ENCODE measurements around the gene SLC34A3.

SLC34A3 gene

GRCh38 chr9:137230705-137231371 lies at the start of gene SLC34A3:
Gene SLC34A3, plus strand, starts transcription at chr9:137230901. Its CDS starts 802 bp downstream, at chr9:137231703.
- no peaks in the 10 kb centered on the region for H3K9me3 ChIP-seq (ENCODE audit: control insufficient read depth, insufficient read depth, low read length)
- peaks cover 2% of the 10 kb centered on the region; the same call in 1 of the 2 replicates for H3K4me1 ChIP-seq (ENCODE audit: control insufficient read depth, insufficient read depth, low read length)
- H3K27me3 ChIP-seq (ENCODE audit: control insufficient read depth, insufficient read depth, low read length) = no peaks in the 10 kb centered on the region
- H3K36me3 ChIP-seq (ENCODE audit: control insufficient read depth, insufficient read depth, low read length) = no peaks in the 10 kb centered on the region
- no peak within 1 kb of the TSS for H3K4me3 ChIP-seq (ENCODE audit: low read length)
- no CpG with 5 or more reads among the region's 14 CpGs for WGBS (ENCODE audit: insufficient coverage, insufficient read length)
- DNase-seq (ENCODE audit: low read depth, low spot score) = no peak
- H3K27ac ChIP-seq (ENCODE audit: low read length) = no peak within 1 kb of the TSS

- WGBS (ENCODE audit: insufficient coverage, insufficient read length) = no CpG with 5 or more reads among the region's 22 CpGs
- Histone ChIP-seq H3K4me1 (ENCODE audit: control insufficient read depth, insufficient read depth, low read length) (no peaks in the 10 kb centered on the region), H3K27ac (ENCODE audit: low read length) (no peak overlapping the region), H3K27me3 (ENCODE audit: control insufficient read depth, insufficient read depth, low read length) (no peaks in the 10 kb centered on the region), H3K36me3 (ENCODE audit: control insufficient read depth, insufficient read depth, low read length) (peaks cover 31% of the 10 kb centered on the region), H3K9me3 (ENCODE audit: control insufficient read depth, insufficient read depth, low read length) (no peaks in the 10 kb centered on the region), H3K4me3 (ENCODE audit: low read length) (no peak overlapping the region)
- no peak for DNase-seq (ENCODE audit: low read depth, low spot score)
Measured at GRCh38 chr9:137181680-137182079, 49.0 kb upstream of the SLC34A3 start.

- H3K9me3 ChIP-seq (ENCODE audit: control insufficient read depth, insufficient read depth, low read length) = no peaks in the 10 kb centered on the region
- WGBS (ENCODE audit: insufficient coverage, insufficient read length) = no CpG with 5 or more reads among the region's 17 CpGs
- H3K27ac ChIP-seq (ENCODE audit: low read length) = no peak overlapping the region
- no peaks in the 10 kb centered on the region; the same call in 1 of the 2 replicates for H3K4me1 ChIP-seq (ENCODE audit: control insufficient read depth, insufficient read depth, low read length)
- H3K27me3 ChIP-seq (ENCODE audit: control insufficient read depth, insufficient read depth, low read length) = no peaks in the 10 kb centered on the region
- no peak for DNase-seq (ENCODE audit: low read depth, low spot score)
- H3K36me3 ChIP-seq (ENCODE audit: control insufficient read depth, insufficient read depth, low read length) = peaks cover 31% of the 10 kb centered on the region
- no peak overlapping the region for H3K4me3 ChIP-seq (ENCODE audit: low read length)
Measured at GRCh38 chr9:137182836-137183235, 47.9 kb upstream of the SLC34A3 start.

GRCh38 chr9:137183980-137184595 lies 46.6 kb upstream of the SLC34A3 start:
- no peak overlapping the region for H3K27ac ChIP-seq (ENCODE audit: low read length)
- H3K4me1 ChIP-seq (ENCODE audit: control insufficient read depth, insufficient read depth, low read length) = no peaks in the 10 kb centered on the region; the same call in 1 of the 2 replicates
- H3K9me3 ChIP-seq (ENCODE audit: control insufficient read depth, insufficient read depth, low read length) = no peaks in the 10 kb centered on the region
- peaks cover 31% of the 10 kb centered on the region for H3K36me3 ChIP-seq (ENCODE audit: control insufficient read depth, insufficient read depth, low read length)
- WGBS (ENCODE audit: insufficient coverage, insufficient read length) = no CpG with 5 or more reads among the region's 27 CpGs
- H3K27me3 ChIP-seq (ENCODE audit: control insufficient read depth, insufficient read depth, low read length) = no peaks in the 10 kb centered on the region
- H3K4me3 ChIP-seq (ENCODE audit: low read length) = no peak overlapping the region
- no peak for DNase-seq (ENCODE audit: low read depth, low spot score)

- H3K4me1 ChIP-seq (ENCODE audit: control insufficient read depth, insufficient read depth, low read length) = peaks cover 6% of the 10 kb centered on the region; the same call in 1 of the 2 replicates
- H3K4me3 ChIP-seq (ENCODE audit: low read length) = no peak overlapping the region
- no peaks in the 10 kb centered on the region for H3K9me3 ChIP-seq (ENCODE audit: control insufficient read depth, insufficient read depth, low read length)
- no peak overlapping the region for H3K27ac ChIP-seq (ENCODE audit: low read length)
- no peaks in the 10 kb centered on the region for H3K27me3 ChIP-seq (ENCODE audit: control insufficient read depth, insufficient read depth, low read length)
- no peak for DNase-seq (ENCODE audit: low read depth, low spot score)
- H3K36me3 ChIP-seq (ENCODE audit: control insufficient read depth, insufficient read depth, low read length) = peaks cover 31% of the 10 kb centered on the region
- no CpG with 5 or more reads among the region's 48 CpGs for WGBS (ENCODE audit: insufficient coverage, insufficient read length)
Measured at GRCh38 chr9:137184881-137185660, 45.6 kb upstream of the SLC34A3 start.

GRCh38 chr9:137185921-137186320 lies 44.8 kb upstream of the SLC34A3 start:
- Histone ChIP-seq H3K4me1 (ENCODE audit: control insufficient read depth, insufficient read depth, low read length) (peaks cover 6% of the 10 kb centered on the region; the same call in 1 of the 2 replicates), H3K27ac (ENCODE audit: low read length) (no peak overlapping the region), H3K9me3 (ENCODE audit: control insufficient read depth, insufficient read depth, low read length) (no peaks in the 10 kb centered on the region), H3K4me3 (ENCODE audit: low read length) (no peak overlapping the region), H3K36me3 (ENCODE audit: control insufficient read depth, insufficient read depth, low read length) (peaks cover 26% of the 10 kb centered on the region), H3K27me3 (ENCODE audit: control insufficient read depth, insufficient read depth, low read length) (no peaks in the 10 kb centered on the region)
- no peak for DNase-seq (ENCODE audit: low read depth, low spot score)
- no CpG with 5 or more reads among the region's 19 CpGs for WGBS (ENCODE audit: insufficient coverage, insufficient read length)

- peaks cover 23% of the 10 kb centered on the region for H3K36me3 ChIP-seq (ENCODE audit: control insufficient read depth, insufficient read depth, low read length)
- H3K27ac ChIP-seq (ENCODE audit: low read length) = no peak overlapping the region
- no peak for DNase-seq (ENCODE audit: low read depth, low spot score)
- no peaks in the 10 kb centered on the region for H3K9me3 ChIP-seq (ENCODE audit: control insufficient read depth, insufficient read depth, low read length)
- no peaks in the 10 kb centered on the region for H3K27me3 ChIP-seq (ENCODE audit: control insufficient read depth, insufficient read depth, low read length)
- H3K4me3 ChIP-seq (ENCODE audit: low read length) = no peak overlapping the region
- WGBS (ENCODE audit: insufficient coverage, insufficient read length) = no CpG with 5 or more reads among the region's 6 CpGs
- peaks cover 6% of the 10 kb centered on the region; the same call in 1 of the 2 replicates for H3K4me1 ChIP-seq (ENCODE audit: control insufficient read depth, insufficient read depth, low read length)
Measured at GRCh38 chr9:137186385-137186784, 44.3 kb upstream of the SLC34A3 start.

- Histone ChIP-seq H3K27me3 (ENCODE audit: control insufficient read depth, insufficient read depth, low read length) (no peaks in the 10 kb centered on the region), H3K27ac (ENCODE audit: low read length) (no peak overlapping the region), H3K36me3 (ENCODE audit: control insufficient read depth, insufficient read depth, low read length) (peaks cover 22% of the 10 kb centered on the region), H3K4me3 (ENCODE audit: low read length) (peak overlapping the region; percentile 95; the same call in 1 of the 2 replicates), H3K4me1 (ENCODE audit: control insufficient read depth, insufficient read depth, low read length) (peaks cover 6% of the 10 kb centered on the region; the same call in 1 of the 2 replicates), H3K9me3 (ENCODE audit: control insufficient read depth, insufficient read depth, low read length) (no peaks in the 10 kb centered on the region)
- no peak for DNase-seq (ENCODE audit: low read depth, low spot score)
- no CpG with 5 or more reads among the region's 15 CpGs for WGBS (ENCODE audit: insufficient coverage, insufficient read length)
Measured at GRCh38 chr9:137187386-137187785, 43.3 kb upstream of the SLC34A3 start.

- H3K27me3 ChIP-seq (ENCODE audit: control insufficient read depth, insufficient read depth, low read length) = no peaks in the 10 kb centered on the region
- peak overlapping the region; percentile 95 for H3K4me3 ChIP-seq (ENCODE audit: low read length)
- no peaks in the 10 kb centered on the region for H3K9me3 ChIP-seq (ENCODE audit: control insufficient read depth, insufficient read depth, low read length)
- WGBS (ENCODE audit: insufficient coverage, insufficient read length) = no CpG with 5 or more reads among the region's 31 CpGs
- peaks cover 6% of the 10 kb centered on the region; the same call in 1 of the 2 replicates for H3K4me1 ChIP-seq (ENCODE audit: control insufficient read depth, insufficient read depth, low read length)
- H3K27ac ChIP-seq (ENCODE audit: low read length) = no peak overlapping the region
- peaks cover 16% of the 10 kb centered on the region for H3K36me3 ChIP-seq (ENCODE audit: control insufficient read depth, insufficient read depth, low read length)
- DNase-seq (ENCODE audit: low read depth, low spot score) = no peak
Measured at GRCh38 chr9:137188086-137188489, 42.6 kb upstream of the SLC34A3 start.

All from iPS DF 6.9 (cell line).